Neural progenitor cell (in vitro differentiated cells): Measurements from ENCODE around the gene SLC17A7. TPM values are rescaled to one million over a fixed set of nuclear protein-coding genes. Genes with fewer than 3 reads are reported as not detected.

Experiments
- DNase-seq: peaks from one replicate; pipeline ENCODE4 v3.0.0-alpha.2; 2016; ENCODE audit warnings: low spot score
- H2AFZ ChIP-seq: fragments of 200-600 bp; sonication (generic); replicated peaks from 2 replicates; pipeline ENCODE4 v1.6.1; 2016; ENCODE audit warnings: antibody characterized with exemption
- H3F3A ChIP-seq: fragments of 200-600 bp; sonication (generic); 2 replicates; pipeline ENCODE4 v1.6.1; 2016; ENCODE audit warnings: antibody characterized with exemption, low read depth
- H3K27ac ChIP-seq: fragments of 200-600 bp; sonication (generic); 2 replicates; pipeline ENCODE4 v1.5.1; 2016; ENCODE audit warnings: mild to moderate bottlenecking
- H3K27me3 ChIP-seq: fragments of 200-600 bp; sonication (generic); 2 replicates; pipeline ENCODE4 v1.6.1; 2016; ENCODE audit warnings: mild to moderate bottlenecking, moderate library complexity
- H3K36me3 ChIP-seq: fragments of 200-600 bp; sonication (generic); 2 replicates; pipeline ENCODE4 v1.5.1; 2016
- H3K4me1 ChIP-seq: fragments of 200-600 bp; sonication (generic); 2 replicates; pipeline ENCODE4 v1.6.1; 2016; ENCODE audit warnings: mixed run types
- H3K4me2 ChIP-seq: fragments of 200-600 bp; sonication (generic); 2 replicates; pipeline ENCODE4 v1.6.1; 2016
- H3K4me3 ChIP-seq: fragments of 200-600 bp; sonication (generic); 2 replicates; pipeline ENCODE4 v1.5.1; 2016
- H3K79me2 ChIP-seq: fragments of 200-600 bp; sonication (generic); 2 replicates; pipeline ENCODE4 v1.6.1; 2016; ENCODE audit warnings: low read depth
- H3K9ac ChIP-seq: fragments of 200-600 bp; sonication (generic); 2 replicates; pipeline ENCODE4 v1.6.1; 2016
- H3K9me3 ChIP-seq: fragments of 200-600 bp; sonication (generic); 2 replicates; pipeline ENCODE4 v1.5.1; 2016; ENCODE audit warnings: low read depth
- H4K20me1 ChIP-seq: fragments of 200-600 bp; sonication (generic); 2 replicates; pipeline ENCODE4 v1.6.1; 2016; ENCODE audit warnings: low read depth
- H3K27ac Mint-ChIP-seq: 3 replicates; pipeline ENCODE4 v1.8.0; 2021; ENCODE audit warnings: mixed read lengths
- H3K27me3 Mint-ChIP-seq: 2 replicates; pipeline ENCODE4 v1.8.0; 2022; ENCODE audit warnings: low read depth, mild to moderate bottlenecking, inconsistent platforms, moderate library complexity, mixed read lengths; ENCODE audit not compliant: insufficient read depth
- H3K36me3 Mint-ChIP-seq: 3 replicates; pipeline ENCODE4 v1.8.0; 2021; ENCODE audit warnings: mixed read lengths
- H3K4me1 Mint-ChIP-seq: 3 replicates; pipeline ENCODE4 v1.8.0; 2021; ENCODE audit warnings: mixed read lengths
- H3K4me3 Mint-ChIP-seq: 3 replicates; pipeline ENCODE4 v1.8.0; 2021; ENCODE audit warnings: mild to moderate bottlenecking, moderate library complexity, mixed read lengths
- H3K9me3 Mint-ChIP-seq: 3 replicates; pipeline ENCODE4 v1.8.0; 2020; ENCODE audit warnings: mixed read lengths
- EZH2 ChIP-seq: fragments of 200-600 bp; sonication (generic); IDR thresholded peaks from 2 replicates; pipeline ENCODE4 v1.6.1; 2017; ENCODE audit warnings: antibody characterized with exemption, mild to moderate bottlenecking, moderate library complexity
- EZH2phosphoT487 ChIP-seq: fragments of 200-600 bp; sonication (generic); IDR thresholded peaks from 2 replicates; pipeline ENCODE4 v1.6.1; 2017; ENCODE audit warnings: antibody characterized with exemption
- total RNA-seq: library from RNA; depleted of rRNA; stranded (reverse); fragments of >200 nt; gene quantifications from 2 replicates; pipeline ENCODE4 v1.2.3, GENCODE V29; 2015; ENCODE audit warnings: low replicate concordance
- TF ChIP-seq, protein P1 (sequence below): fragments of 200-600 bp; sonication (generic); IDR thresholded peaks from 2 replicates; pipeline ENCODE4 v1.5.1; 2017; ENCODE audit warnings: antibody characterized with exemption, mild to moderate bottlenecking

The SLC17A7 gene
- total RNA-seq, 1 donor from 2014 or later: 1.4 TPM

DNA sequence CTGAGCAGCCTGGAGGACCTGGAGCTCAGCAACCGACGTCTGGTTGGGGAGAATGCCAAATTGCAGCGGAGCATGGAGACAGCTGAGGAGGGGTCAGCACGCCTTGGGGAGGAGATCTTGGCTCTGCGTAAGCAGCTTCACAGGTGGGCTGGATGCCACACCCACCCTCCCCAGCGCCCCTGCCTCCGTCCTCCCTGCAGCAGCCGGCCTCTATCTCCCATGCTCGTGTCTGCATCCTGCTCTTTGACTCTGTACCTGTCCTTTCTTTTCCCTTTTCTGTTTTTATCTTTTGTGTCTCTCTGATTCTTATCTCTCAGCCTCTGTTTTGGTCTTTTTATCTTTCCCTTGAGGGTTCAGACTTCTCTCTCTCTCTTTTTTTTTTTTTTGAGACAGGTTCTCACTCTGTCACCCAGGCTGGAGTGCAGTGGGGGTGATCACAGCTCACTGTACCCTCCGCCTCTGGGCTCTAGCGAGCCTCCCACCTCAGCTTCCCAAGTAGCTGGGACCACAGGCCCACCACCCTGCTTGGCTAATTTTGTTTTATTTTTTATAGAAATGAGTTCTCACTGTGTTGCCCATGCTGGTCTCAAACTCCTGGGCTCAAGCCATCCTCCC lies 43.2 kb downstream of the SLC17A7 start:
- H3K4me1 Mint-ChIP-seq: peaks cover 42% of the 10 kb centered on the region
- TF ChIP-seq EZH2phosphoT487 (no peak), EZH2 (no peak)
- TF ChIP-seq, protein P1, sequence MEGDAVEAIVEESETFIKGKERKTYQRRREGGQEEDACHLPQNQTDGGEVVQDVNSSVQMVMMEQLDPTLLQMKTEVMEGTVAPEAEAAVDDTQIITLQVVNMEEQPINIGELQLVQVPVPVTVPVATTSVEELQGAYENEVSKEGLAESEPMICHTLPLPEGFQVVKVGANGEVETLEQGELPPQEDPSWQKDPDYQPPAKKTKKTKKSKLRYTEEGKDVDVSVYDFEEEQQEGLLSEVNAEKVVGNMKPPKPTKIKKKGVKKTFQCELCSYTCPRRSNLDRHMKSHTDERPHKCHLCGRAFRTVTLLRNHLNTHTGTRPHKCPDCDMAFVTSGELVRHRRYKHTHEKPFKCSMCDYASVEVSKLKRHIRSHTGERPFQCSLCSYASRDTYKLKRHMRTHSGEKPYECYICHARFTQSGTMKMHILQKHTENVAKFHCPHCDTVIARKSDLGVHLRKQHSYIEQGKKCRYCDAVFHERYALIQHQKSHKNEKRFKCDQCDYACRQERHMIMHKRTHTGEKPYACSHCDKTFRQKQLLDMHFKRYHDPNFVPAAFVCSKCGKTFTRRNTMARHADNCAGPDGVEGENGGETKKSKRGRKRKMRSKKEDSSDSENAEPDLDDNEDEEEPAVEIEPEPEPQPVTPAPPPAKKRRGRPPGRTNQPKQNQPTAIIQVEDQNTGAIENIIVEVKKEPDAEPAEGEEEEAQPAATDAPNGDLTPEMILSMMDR: no peak
- no peak overlapping the region for H3K27ac ChIP-seq
- peak overlapping the region; percentile 10 for H2AFZ ChIP-seq
- H3K4me3 Mint-ChIP-seq: no peak overlapping the region
- H3K4me1 ChIP-seq: peaks cover 35% of the 10 kb centered on the region
- DNase-seq: no peak
- H3K4me3 ChIP-seq: no peak overlapping the region
- H4K20me1 ChIP-seq: no peaks in the 10 kb centered on the region
- H3K79me2 ChIP-seq: no peaks in the 10 kb centered on the region
- H3K4me2 ChIP-seq: no peak overlapping the region
- H3K9ac ChIP-seq: no peak overlapping the region
- H3K27me3 Mint-ChIP-seq: peaks cover 14% of the 10 kb centered on the region
- H3K9me3 Mint-ChIP-seq: no peaks in the 10 kb centered on the region
- no peaks in the 10 kb centered on the region for H3K27me3 ChIP-seq
- H3K9me3 ChIP-seq: no peaks in the 10 kb centered on the region
- no peaks in the 10 kb centered on the region for H3K36me3 ChIP-seq
- peak overlapping the region; percentile 67 for H3K27ac Mint-ChIP-seq
- H3K36me3 Mint-ChIP-seq: no peaks in the 10 kb centered on the region
- peaks cover 26% of the 10 kb centered on the region for H3F3A ChIP-seq

DNA sequence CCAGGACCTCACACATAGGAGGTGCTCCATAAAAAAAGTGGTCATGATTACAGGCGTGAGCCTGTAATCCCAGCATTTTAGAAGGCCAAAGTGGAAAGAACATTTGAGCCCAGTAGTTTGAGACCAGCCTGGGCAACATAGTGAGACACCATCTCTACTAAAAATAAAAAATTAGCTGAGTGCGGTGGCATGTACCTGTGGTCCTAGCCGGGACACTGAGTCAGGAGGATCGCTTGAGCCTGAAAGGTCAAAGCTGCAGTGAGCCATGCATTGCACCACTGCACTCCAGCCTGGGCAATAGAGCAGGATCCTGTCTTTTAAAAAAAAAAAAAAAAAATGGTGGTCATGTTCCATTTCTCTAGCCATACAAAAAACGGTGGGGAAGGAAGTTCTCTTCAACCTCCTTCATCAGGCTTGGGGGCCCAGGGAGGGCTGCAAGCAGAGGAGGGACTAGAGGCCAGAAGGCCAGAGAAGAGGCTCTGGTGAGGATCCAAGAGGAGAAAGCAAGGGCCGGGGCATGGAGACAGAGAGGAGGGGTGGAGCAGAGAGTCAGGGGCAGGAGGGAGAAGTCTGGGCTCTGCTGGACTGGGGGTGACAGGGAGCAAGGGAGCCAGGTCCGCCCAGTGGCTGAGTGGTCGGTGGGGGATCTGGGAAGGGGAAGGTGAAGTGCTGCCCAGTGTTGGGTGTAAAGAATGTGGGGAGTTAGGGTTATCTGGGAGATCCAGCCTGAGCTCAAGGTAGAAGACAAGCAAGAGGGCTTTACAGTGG lies 44.4 kb downstream of the SLC17A7 start:
- Histone ChIP-seq H3K79me2 (no peaks in the 10 kb centered on the region), H3K4me2 (no peak overlapping the region), H4K20me1 (no peaks in the 10 kb centered on the region), H3K27me3 (no peaks in the 10 kb centered on the region), H3K4me1 (peaks cover 28% of the 10 kb centered on the region), H3K4me3 (no peak overlapping the region), H2AFZ (no peak overlapping the region), H3K9me3 (no peaks in the 10 kb centered on the region), H3K9ac (no peak overlapping the region), H3K36me3 (no peaks in the 10 kb centered on the region), H3F3A (peaks cover 23% of the 10 kb centered on the region), H3K27ac (no peak overlapping the region)
- Mint-ChIP-seq H3K27ac (peak overlapping the region; percentile 69), H3K27me3 (peaks cover 17% of the 10 kb centered on the region), H3K4me3 (peak overlapping the region; percentile 16), H3K9me3 (no peaks in the 10 kb centered on the region), H3K4me1 (peaks cover 41% of the 10 kb centered on the region), H3K36me3 (no peaks in the 10 kb centered on the region)
- TF ChIP-seq EZH2 (no peak), EZH2phosphoT487 (no peak)
- TF ChIP-seq, protein P1: no peak
- no peak for DNase-seq

- peaks cover 22% of the 10 kb centered on the region for H3F3A ChIP-seq
- peaks cover 17% of the 10 kb centered on the region for H3K27me3 Mint-ChIP-seq
- TF ChIP-seq, protein P1: no peak
- TF ChIP-seq EZH2phosphoT487 (no peak), EZH2 (no peak)
Observed at GRCh38 chr19:49395581-49396407, 45.5 kb downstream of the SLC17A7 start.

More at GRCh38 chr19:49395581-49396407, 45.5 kb downstream of the SLC17A7 start:
- no peak overlapping the region for H2AFZ ChIP-seq
- peak overlapping the region; percentile 55 for H3K4me2 ChIP-seq
- no peaks in the 10 kb centered on the region for H4K20me1 ChIP-seq
- Mint-ChIP-seq H3K4me3 (peak overlapping the region; percentile 64), H3K9me3 (no peaks in the 10 kb centered on the region), H3K4me1 (peaks cover 38% of the 10 kb centered on the region), H3K36me3 (no peaks in the 10 kb centered on the region), H3K27ac (peak overlapping the region; percentile 57)
- H3K27me3 ChIP-seq: no peaks in the 10 kb centered on the region
- no peak overlapping the region for H3K9ac ChIP-seq
- H3K4me1 ChIP-seq: peaks cover 28% of the 10 kb centered on the region
- no peaks in the 10 kb centered on the region for H3K36me3 ChIP-seq
- no peaks in the 10 kb centered on the region for H3K79me2 ChIP-seq
- DNase-seq: peak; percentile 63
- no peak overlapping the region for H3K27ac ChIP-seq
- H3K9me3 ChIP-seq: no peaks in the 10 kb centered on the region
- no peak overlapping the region for H3K4me3 ChIP-seq
